HepG2 (cell line): ENCODE results near the gene BICRAL. TPM values are rescaled to one million over a fixed set of nuclear protein-coding genes. Genes with fewer than 3 reads are reported as not detected.

Experiments
- AKAP8 ChIP-seq: sonication (generic); formaldehyde crosslinking; IDR thresholded peaks from 2 replicates; pipeline ENCODE4 v1.5.1; 2020; ENCODE audit warnings: mild to moderate bottlenecking, missing genetic modification reagents
- ATF7 ChIP-seq, 2 experiments: fragments of 450-650 bp in 1 of 2; sonication (generic) in 1 of 2; formaldehyde crosslinking in 1 of 2; IDR thresholded peaks; 2 replicates each; pipeline versions ENCODE4 v1.4.0 to v1.6.1; 2016 to 2020; ENCODE audit warnings: antibody characterized with exemption in 1 of 2, mild to moderate bottlenecking in 1 of 2, missing genetic modification reagents in 1 of 2
- CBX5 ChIP-seq: sonication (generic); formaldehyde crosslinking; IDR thresholded peaks from 2 replicates; pipeline ENCODE4 v1.4.0; 2020; ENCODE audit warnings: missing genetic modification reagents, borderline replicate concordance
- CREBL2 ChIP-seq: sonication (generic); formaldehyde crosslinking; IDR thresholded peaks from 2 replicates; pipeline ENCODE4 v1.8.1; 2023; ENCODE audit warnings: missing genetic modification reagents, mild to moderate bottlenecking, borderline replicate concordance
- EEA1 ChIP-seq: sonication (generic); formaldehyde crosslinking; IDR thresholded peaks from 2 replicates; pipeline ENCODE4 v1.5.1; 2020; ENCODE audit warnings: mild to moderate bottlenecking, missing genetic modification reagents, borderline replicate concordance
- ELF4 ChIP-seq: sonication (generic); formaldehyde crosslinking; IDR thresholded peaks from 2 replicates; pipeline ENCODE4 v1.5.0; 2020; ENCODE audit warnings: missing genetic modification reagents, mild to moderate bottlenecking, moderate library complexity, borderline replicate concordance
- GATAD2A ChIP-seq: IDR thresholded peaks from 2 replicates; pipeline ENCODE4 v1.6.1; 2016
- HNRNPUL1 ChIP-seq: fragments of 200-400 bp; formaldehyde crosslinking; IDR thresholded peaks from 2 replicates; pipeline ENCODE4 v1.6.1; 2017; ENCODE audit warnings: low read depth, mild to moderate bottlenecking, low read length, moderate library complexity
- HOXA9 ChIP-seq: sonication (generic); formaldehyde crosslinking; IDR thresholded peaks from 2 replicates; pipeline ENCODE4 v1.8.1; 2022; ENCODE audit warnings: missing genetic modification reagents, mild to moderate bottlenecking, moderate library complexity, borderline replicate concordance
- MAX ChIP-seq: IDR thresholded peaks from 2 replicates; pipeline ENCODE4 v1.6.1; 2012; ENCODE audit warnings: inconsistent platforms
- PHF8 ChIP-seq: sonication (generic); formaldehyde crosslinking; IDR thresholded peaks from 2 replicates; pipeline ENCODE4 v1.5.0; 2020; ENCODE audit warnings: missing genetic modification reagents
- SNAI1 ChIP-seq: sonication (generic); formaldehyde crosslinking; IDR thresholded peaks from 2 replicates; pipeline ENCODE4 v1.5.0; 2020; ENCODE audit warnings: mild to moderate bottlenecking, missing genetic modification reagents, borderline replicate concordance
- TCF12 ChIP-seq, 2 experiments: fragments of 450-650 bp in 1 of 2; sonication (generic) in 1 of 2; formaldehyde crosslinking in 1 of 2; IDR thresholded peaks; 2 replicates each; pipeline versions ENCODE4 v1.6.1 to v1.8.0; 2017 to 2022; ENCODE audit warnings: antibody characterized with exemption in 1 of 2, mild to moderate bottlenecking in 1 of 2, missing genetic modification reagents in 1 of 2, moderate library complexity in 1 of 2
- THRA ChIP-seq: sonication (generic); formaldehyde crosslinking; IDR thresholded peaks from 2 replicates; pipeline ENCODE4 v1.4.0; 2020; ENCODE audit warnings: missing genetic modification reagents, borderline replicate concordance
- USF2 ChIP-seq, 2 experiments: sonication (generic) in 1 of 2; formaldehyde crosslinking in 1 of 2; IDR thresholded peaks; 2 replicates each; pipeline versions ENCODE4 v1.5.1 to v1.6.1; 2011 to 2020; ENCODE audit warnings: borderline replicate concordance in 1 of 2, low read depth in 1 of 2, low read length in 1 of 2, mild to moderate bottlenecking in 1 of 2, missing genetic modification reagents in 1 of 2, moderate library complexity in 1 of 2
- ZNF256 ChIP-seq: sonication (generic); formaldehyde crosslinking; conservative IDR thresholded peaks from 2 replicates; pipeline ENCODE4 v1.4.0; 2020; ENCODE audit warnings: missing genetic modification reagents
- ZNF33A ChIP-seq: sonication (generic); formaldehyde crosslinking; IDR thresholded peaks from 2 replicates; pipeline ENCODE4 v1.5.1; 2020; ENCODE audit warnings: missing genetic modification reagents, mild to moderate bottlenecking, moderate library complexity, borderline replicate concordance
- ZNF543 ChIP-seq: sonication (generic); formaldehyde crosslinking; IDR thresholded peaks from 2 replicates; pipeline ENCODE4 v1.4.0; 2020; ENCODE audit warnings: mild to moderate bottlenecking, missing genetic modification reagents
- ZNF660 ChIP-seq: sonication (generic); formaldehyde crosslinking; IDR thresholded peaks from 2 replicates; pipeline ENCODE4 v1.5.1; 2020; ENCODE audit warnings: mild to moderate bottlenecking, low read depth, missing genetic modification reagents, borderline replicate concordance
- polyA plus RNA-seq, 8 experiments: library from polyadenylated mRNA; depleted of rRNA in 3 of 8; stranded (reverse) in 7 of 8; unstranded in 1 of 8; fragments of >200 nt; fragmentation: Illumina TruSeq in 4 of 8; extraction: Trizol in 4 of 8; gene quantifications; 2 replicates each; pipeline versions ENCODE4 v1.2.1 to v1.2.3, GENCODE V29; 2011 to 2016; ENCODE audit warnings: low read depth in 4 of 8, missing spikeins in 1 of 8, mixed read lengths in 1 of 8; ENCODE audit not compliant: insufficient read depth in 1 of 8
- total RNA-seq, 5 experiments: library from RNA; depleted of rRNA; stranded (reverse); fragments of >200 nt; fragmentation: Illumina TruSeq; extraction: Trizol; gene quantifications; 2 replicates each; pipeline ENCODE4 v1.2.3, GENCODE V29; 2016; ENCODE audit warnings: low read depth in 1 of 5
- TF ChIP-seq, protein P1 (sequence below): sonication (generic); formaldehyde crosslinking; IDR thresholded peaks from 2 replicates; pipeline ENCODE4 v1.5.0; 2020; ENCODE audit warnings: missing genetic modification reagents

The BICRAL gene
- total and polyA plus RNA-seq, 2 of the 13 experiments (the other 11 are each of a cell fraction or from before 2014, with no cell fraction given): 5.0 to 13.5 TPM

DNA sequence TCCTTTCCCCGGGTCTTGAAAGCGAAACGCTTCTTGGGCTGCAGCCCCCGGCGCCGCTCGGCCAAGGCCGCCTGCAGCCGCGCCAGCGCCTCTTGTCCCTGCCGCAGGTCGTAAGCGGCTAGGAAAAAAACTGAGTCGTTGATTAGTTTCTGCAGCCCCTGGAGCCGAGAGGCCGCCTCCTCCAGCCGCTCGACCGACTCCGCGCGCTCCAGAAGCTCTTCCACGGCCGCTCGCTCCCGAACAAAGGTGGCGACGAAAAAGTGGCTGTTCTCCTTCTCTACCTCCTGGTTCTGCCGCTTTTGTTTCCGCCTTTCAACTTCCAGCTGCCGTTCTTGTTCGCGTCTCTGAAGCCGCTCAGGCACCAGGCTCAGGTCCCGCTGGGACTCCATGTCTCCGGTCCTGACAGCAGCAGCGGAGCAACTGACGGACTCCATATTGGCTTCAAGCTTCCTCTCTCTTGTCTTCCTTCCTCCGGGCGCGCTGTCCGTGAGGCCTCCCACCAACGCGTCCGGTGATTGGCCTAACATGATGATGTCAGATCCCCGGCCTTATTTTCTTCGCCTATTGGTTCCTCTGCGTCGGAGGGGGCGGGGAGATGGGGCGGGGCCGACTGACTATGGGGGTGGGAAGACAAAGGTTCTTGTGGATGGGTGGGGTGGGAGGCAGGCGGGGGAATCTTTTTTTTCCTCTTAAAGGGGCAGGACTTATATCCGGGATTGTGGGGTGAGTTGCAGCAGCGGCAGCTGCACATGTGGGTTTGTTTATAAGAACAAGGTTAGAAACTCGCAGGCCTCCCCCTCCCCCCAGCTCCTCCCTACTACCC lies 36.0 kb upstream of the BICRAL start, which contains the start of gene TBCC (continued):
- 0 out of 2 replicates have a peak, but pooled peaks have one; percentile 68 for TF ChIP-seq CREBL2 (CRISPR knock-in tag)
- TF ChIP-seq HOXA9 (CRISPR knock-in tag): no peak
- TF ChIP-seq ZNF660: no peak
- peak; percentile 75; the same call in 1 of the 2 replicates for TF ChIP-seq ZNF256 (CRISPR knock-in tag)
- no peak for TF ChIP-seq HNRNPUL1
- TF ChIP-seq ZNF33A (CRISPR knock-in tag): no peak
- TF ChIP-seq AKAP8 (CRISPR knock-in tag): no peak
- no peak for TF ChIP-seq EEA1 (CRISPR knock-in tag)
- 0 out of 2 replicates have a peak, but pooled peaks have one; percentile 61 for TF ChIP-seq ZNF543 (CRISPR knock-in tag)
- TF ChIP-seq ATF7 (IDR thresholded peaks at IDR 0.05): peak; percentile 32
- TF ChIP-seq ATF7 (CRISPR knock-in tag; IDR thresholded peaks at IDR 0.05): peak; percentile 64; the same call in 1 of the 2 replicates
- TF ChIP-seq USF2 (IDR thresholded peaks at IDR 0.05; ENCODE audit: low read depth, low read length): no peak
- TF ChIP-seq USF2 (CRISPR knock-in tag; IDR thresholded peaks at IDR 0.05; ENCODE audit: borderline replicate concordance): no peak
- TF ChIP-seq, protein P1, sequence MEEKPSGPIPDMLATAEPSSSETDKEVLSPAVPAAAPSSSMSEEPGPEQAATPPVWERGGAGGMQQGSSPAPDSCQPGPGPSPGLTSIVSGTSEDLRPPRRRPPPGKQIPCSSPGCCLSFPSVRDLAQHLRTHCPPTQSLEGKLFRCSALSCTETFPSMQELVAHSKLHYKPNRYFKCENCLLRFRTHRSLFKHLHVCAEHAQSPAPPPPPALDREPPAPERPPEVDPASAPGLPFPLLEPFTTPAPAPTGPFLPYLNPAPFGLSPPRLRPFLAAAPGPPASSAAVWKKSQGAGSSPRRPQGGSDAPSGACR (CRISPR knock-in tag): no peak; the same call in 1 of the 2 replicates
- 0 out of 2 replicates have a peak, but pooled peaks have one; percentile 50 for TF ChIP-seq ELF4 (CRISPR knock-in tag)
- TF ChIP-seq TCF12 (IDR thresholded peaks at IDR 0.05): no peak
- TF ChIP-seq TCF12 (CRISPR knock-in tag; IDR thresholded peaks at IDR 0.05): no peak
- peak; percentile 52 for TF ChIP-seq GATAD2A
- peak; percentile 95 for TF ChIP-seq PHF8
- no peak for TF ChIP-seq THRA
- TF ChIP-seq SNAI1 (CRISPR knock-in tag): peak; percentile 85
- no peak for TF ChIP-seq CBX5 (CRISPR knock-in tag)
- TF ChIP-seq MAX: peak; percentile 69
